A549 (cell line): ENCODE measurements around the gene PEA15. TPM values are rescaled to one million over a fixed set of nuclear protein-coding genes. Genes with fewer than 3 reads are reported as not detected.

Experiments
- ATAC-seq, 2 experiments: fragments of 200-7000 bp in 1 of 2; fragments of >200 bp in 1 of 2; cut with Nextera tagmentation in 1 of 2; cut with Tn5 transposase in 1 of 2; 3 replicates each; pipeline versions ENCODE4 v1.8.0 to v1.9.1; 2018 to 2020; ENCODE audit warnings: mild to moderate bottlenecking in 1 of 2, moderate library complexity in 1 of 2
- CTCF ChIA-PET: fragments of 300-600 bp; sonication (Branson Sonifier 250); formaldehyde crosslinking; extraction: SDS; loops from one replicate; lab custom pipeline; 2021; ENCODE audit warnings: antibody characterized with exemption, inconsistent platforms; lab: Yijun Ruan, JAX
- POLR2A ChIA-PET: fragments of 350-600 bp; formaldehyde crosslinking; extraction: SDS; loops from one replicate; lab custom pipeline; 2021; ENCODE audit warnings: antibody characterized with exemption, inconsistent platforms; lab: Yijun Ruan, JAX
- DNase-seq, 2 experiments: peaks; one replicate each; pipeline versions ENCODE4 v3.0.0 to v3.0.0-alpha.2; 2011 to 2016; ENCODE audit warnings: low read depth in 1 of 2, low spot score in 1 of 2
- FAIRE-seq: peaks from 2 replicates; lab custom pipeline; 2011; peaks lifted over from hg19 to GRCh38; lab: Jason Lieb, UNC
- H3K27ac ChIP-seq, 2 experiments: fragments of >200 bp; sonication (Bioruptor Twin); formaldehyde crosslinking; 3 replicates each; pipeline ENCODE4 v1.5.1; 2016 to 2017
- H3K4me1 ChIP-seq: fragments of >200 bp; sonication (Bioruptor Twin); formaldehyde crosslinking; 3 replicates; pipeline ENCODE4 v1.6.1; 2016
- H3K4me2 ChIP-seq: fragments of >200 bp; sonication (Bioruptor Twin); formaldehyde crosslinking; 3 replicates; pipeline ENCODE4 v1.6.1; 2016
- H3K4me3 ChIP-seq: fragments of >200 bp; sonication (Bioruptor Twin); formaldehyde crosslinking; 3 replicates; pipeline ENCODE4 v1.5.1; 2016
- H3K9me3 ChIP-seq: fragments of >200 bp; sonication (Bioruptor Twin); formaldehyde crosslinking; 3 replicates; pipeline ENCODE4 v1.6.1; 2016
- ATOH8 ChIP-seq: fragments of 250-450 bp; sonication (Bioruptor Pico); IDR thresholded peaks from 2 replicates; pipeline ENCODE4 v1.5.0; 2020; ENCODE audit warnings: low read depth, mild to moderate bottlenecking, moderate library complexity
- BHLHE40 ChIP-seq: IDR thresholded peaks from 2 replicates; pipeline ENCODE4 v1.6.1; 2012; ENCODE audit warnings: low read depth, low read length, inconsistent platforms
- CBX2 ChIP-seq: fragments of 200-600 bp; sonication (generic); IDR thresholded peaks from 2 replicates; pipeline ENCODE4 v1.6.1; 2016; ENCODE audit warnings: low read depth, mild to moderate bottlenecking, borderline replicate concordance
- CBX8 ChIP-seq: fragments of 200-600 bp; sonication (generic); IDR thresholded peaks from 2 replicates; pipeline ENCODE4 v1.6.1; 2016
- CEBPB ChIP-seq, 2 experiments: fragments of >200 bp in 1 of 2; sonication (Bioruptor Twin) in 1 of 2; formaldehyde crosslinking in 1 of 2; IDR thresholded peaks; 2 replicates each; pipeline ENCODE4 v1.6.1; 2012 to 2016
- CTCF ChIP-seq: fragments of >200 bp; sonication (Bioruptor Twin); formaldehyde crosslinking; IDR thresholded peaks from 3 replicates; pipeline ENCODE4 v1.5.1; 2016
- EHF ChIP-seq: fragments of 250-450 bp; sonication (Bioruptor Pico); IDR thresholded peaks from 2 replicates; pipeline ENCODE4 v1.5.0; 2020; ENCODE audit warnings: mild to moderate bottlenecking
- EHMT2 ChIP-seq: fragments of 200-600 bp; sonication (generic); IDR thresholded peaks from 2 replicates; pipeline ENCODE4 v1.6.1; 2016; ENCODE audit warnings: antibody characterized with exemption, low read depth, mild to moderate bottlenecking, moderate library complexity
- GATA3 ChIP-seq: IDR thresholded peaks from 2 replicates; pipeline ENCODE4 v1.6.1; 2012; ENCODE audit warnings: borderline replicate concordance
- HOXB13 ChIP-seq: fragments of 250-450 bp; sonication (Bioruptor Pico); IDR thresholded peaks from 2 replicates; pipeline ENCODE4 v1.5.0; 2020; ENCODE audit warnings: low read depth, mild to moderate bottlenecking, moderate library complexity
- JUNB ChIP-seq: fragments of >200 bp; sonication (Bioruptor Twin); formaldehyde crosslinking; IDR thresholded peaks from 2 replicates; pipeline ENCODE4 v1.6.1; 2016
- KDM1A ChIP-seq: fragments of 200-600 bp; sonication (generic); IDR thresholded peaks from 2 replicates; pipeline ENCODE4 v1.6.1; 2016; ENCODE audit warnings: low read depth, mild to moderate bottlenecking
- MAX ChIP-seq: IDR thresholded peaks from 2 replicates; pipeline ENCODE4 v1.6.1; 2012
- MYC ChIP-seq: IDR thresholded peaks from 2 replicates; pipeline ENCODE4 v1.6.1; 2012; ENCODE audit warnings: mild to moderate bottlenecking, inconsistent platforms, low read length, improper control_type of control experiment, borderline replicate concordance
- NR3C1 ChIP-seq: fragments of >200 bp; sonication (Bioruptor Twin); formaldehyde crosslinking; IDR thresholded peaks from 3 replicates; pipeline ENCODE4 v1.6.1; 2017
- PBX3 ChIP-seq: IDR thresholded peaks from 2 replicates; pipeline ENCODE4 v1.6.1; 2012
- RARB ChIP-seq: fragments of 250-450 bp; sonication (Bioruptor Pico); IDR thresholded peaks from 2 replicates; pipeline ENCODE4 v1.8.0; 2021; ENCODE audit warnings: mild to moderate bottlenecking, moderate library complexity
- RFX5 ChIP-seq: fragments of 450-650 bp; IDR thresholded peaks from 2 replicates; pipeline ENCODE4 v1.7.1; 2014; ENCODE audit warnings: antibody characterized with exemption, mild to moderate bottlenecking, moderate library complexity
- TFCP2L1 ChIP-seq: fragments of 250-450 bp; sonication (Bioruptor Pico); IDR thresholded peaks from 2 replicates; pipeline ENCODE4 v1.5.0; 2021; ENCODE audit warnings: mild to moderate bottlenecking
- ZC3H11A ChIP-seq: fragments of 450-650 bp; IDR thresholded peaks from 2 replicates; pipeline ENCODE4 v1.6.1; 2014; ENCODE audit warnings: antibody characterized with exemption, mild to moderate bottlenecking
- ZSCAN20 ChIP-seq: fragments of 250-450 bp; sonication (Bioruptor Pico); IDR thresholded peaks from 2 replicates; pipeline ENCODE4 v1.8.0; 2022; ENCODE audit warnings: mild to moderate bottlenecking, moderate library complexity
- WGBS: methylation state at CpG from one replicate; pipeline ENCODE4 v1.1.6; 2017; ENCODE audit errors: missing lambda C conversion rate; 5-methylcytosine and 5-hydroxymethylcytosine counted together
- polyA plus RNA-seq, 4 experiments: library from polyadenylated mRNA; depleted of rRNA in 3 of 4; stranded (reverse); fragments of >200 nt; fragmentation: RNase III in 1 of 4; extraction: RNeasy Plus Mini Kit Qiagen cat#74134 plus additional on column Dnase treatment in 1 of 4; gene quantifications; 2 replicates in 3 of 4; 3 replicates in 1 of 4; pipeline ENCODE4 v1.2.3, GENCODE V29; 2011 to 2017

PEA15 gene
- polyA plus RNA-seq, 2 of the 4 experiments (the other 2 are of a cell fraction): 115 to 136 TPM

GRCh38 chr1:160255781-160256300, 50.7 kb downstream of the PEA15 start:
- WGBS: 98% methylated on average over 4 of the region's 4 CpGs
- TF ChIP-seq ZC3H11A: no peak
- no peak for TF ChIP-seq CTCF
- ATAC-seq: no peak
- Histone ChIP-seq H3K4me2 (no peak overlapping the region), H3K4me1 (peaks cover 37% of the 10 kb centered on the region), H3K9me3 (no peaks in the 10 kb centered on the region), H3K4me3 (no peak overlapping the region), H3K27ac (no peak overlapping the region)
- ChIA-PET CTCF (interaction anchor here (2.5 to 12.4 kb wide), 3 partner anchors 64 to 171 kb away, joined by 12 to 203 read pairs (median 29); partner anchors contain the start of gene CASQ1), POLR2A (no interaction called here)
- no peak for FAIRE-seq
- no peak for DNase-seq

GRCh38 chr1:160256396-160257046, 51.3 kb downstream of the PEA15 start:
- 65% methylated on average over 3 of the region's 3 CpGs for WGBS
- Histone ChIP-seq H3K27ac (no peak overlapping the region), H3K4me1 (peaks cover 41% of the 10 kb centered on the region), H3K9me3 (no peaks in the 10 kb centered on the region), H3K4me3 (no peak overlapping the region), H3K4me2 (no peak overlapping the region; the same call in 2 of the 3 replicates)
- FAIRE-seq (no peak), ATAC-seq (no peak), DNase-seq (no peak)
- TF ChIP-seq CBX8 (no peak), MAX (no peak), RFX5 (no peak), KDM1A (no peak), MYC (no peak), RARB (no peak), CEBPB (IDR thresholded peaks at IDR 0.05) (no peak), ZSCAN20 (CRISPR knock-in tag) (no peak), ZC3H11A (no peak), BHLHE40 (no peak), EHMT2 (no peak), JUNB (no peak), EHF (no peak), CBX2 (no peak), NR3C1 (no peak), HOXB13 (no peak), TFCP2L1 (CRISPR knock-in tag) (no peak), ATOH8 (CRISPR knock-in tag) (no peak), GATA3 (no peak), PBX3 (no peak)
- TF ChIP-seq, all 56 proteins: peak for 0
- POLR2A ChIA-PET: no interaction called here
- CTCF ChIA-PET: interaction anchor here (2.9 to 12.4 kb wide), 3 partner anchors 35 to 151 kb away, joined by 11 to 203 read pairs (median 29); partner anchors contain the start of gene CASQ1
